ENCODE data around the gene CLIP2. TPM values are rescaled to one million over a fixed set of nuclear protein-coding genes. Genes with fewer than 3 reads are reported as not detected.

CLIP2 gene
- total RNA-seq, 1 donor from 2014 or later: 61.7 TPM

GRCh38 chr7:74304550-74304949, 15.3 kb downstream of the CLIP2 start:
- Mint-ChIP-seq H3K9me3 (no peaks in the 10 kb centered on the region), H3K4me1 (peaks cover 26% of the 10 kb centered on the region), H3K4me3 (no peak overlapping the region), H3K27me3 (no peaks in the 10 kb centered on the region), H3K36me3 (ENCODE audit: low read depth) (no peaks in the 10 kb centered on the region), H3K27ac (no peak overlapping the region)
- TF ChIP-seq CTCF (IDR thresholded peaks at IDR 0.05): no peak
- CTCF ChIA-PET: no interaction called here
- POLR2A ChIA-PET: interaction anchor here (0.7 kb wide), 1 partner anchor 62 kb away, joined by 3 read pairs; no protein-coding TSS in a partner anchor
- DNase-seq (no peak), ATAC-seq (ENCODE audit: low read depth) (no peak)
- intact Hi-C loops (cut with micrococcal nuclease): no loop called here

GRCh38 chr7:74306004-74306729, 17.0 kb downstream of the CLIP2 start:
- Mint-ChIP-seq H3K27ac (no peak overlapping the region), H3K36me3 (ENCODE audit: low read depth) (no peaks in the 10 kb centered on the region), H3K9me3 (no peaks in the 10 kb centered on the region), H3K4me3 (peak overlapping the region; percentile 64), H3K4me1 (peaks cover 31% of the 10 kb centered on the region), H3K27me3 (no peaks in the 10 kb centered on the region)
- peak; percentile 37 for ATAC-seq (ENCODE audit: low read depth)
- POLR2A ChIA-PET: interaction anchor here (1.4 kb wide), 1 partner anchor 75 kb away, joined by 4 read pairs; no protein-coding TSS in a partner anchor
- DNase-seq: no peak
- intact Hi-C loops (cut with micrococcal nuclease): loop anchor here (5.0 kb wide), 1 partner anchor 66 kb away; no protein-coding TSS in a partner anchor
- CTCF ChIA-PET: no interaction called here
- no peak for TF ChIP-seq CTCF (IDR thresholded peaks at IDR 0.05)

GRCh38 chr7:74306730-74307469, 17.7 kb downstream of the CLIP2 start:
- ChIA-PET CTCF (no interaction called here), POLR2A (interaction anchor here (0.5 to 1.4 kb wide), 2 partner anchors 13 to 76 kb away, joined by 3 to 4 read pairs; no protein-coding TSS in a partner anchor)
- no peak for DNase-seq
- ATAC-seq (ENCODE audit: low read depth): peak; percentile 34
- Mint-ChIP-seq H3K36me3 (ENCODE audit: low read depth) (no peaks in the 10 kb centered on the region), H3K9me3 (no peaks in the 10 kb centered on the region), H3K27ac (no peak overlapping the region), H3K27me3 (no peaks in the 10 kb centered on the region), H3K4me3 (peak overlapping the region; percentile 64), H3K4me1 (peaks cover 37% of the 10 kb centered on the region)
- TF ChIP-seq CTCF (IDR thresholded peaks at IDR 0.05): no peak
- intact Hi-C loops (cut with micrococcal nuclease): loop anchor here (5.0 kb wide), 1 partner anchor 65 kb away; no protein-coding TSS in a partner anchor

- DNase-seq: no peak
- TF ChIP-seq CTCF (IDR thresholded peaks at IDR 0.05): no peak
- Mint-ChIP-seq H3K4me1 (peaks cover 37% of the 10 kb centered on the region), H3K9me3 (no peaks in the 10 kb centered on the region), H3K4me3 (no peak overlapping the region), H3K27me3 (no peaks in the 10 kb centered on the region), H3K27ac (no peak overlapping the region), H3K36me3 (ENCODE audit: low read depth) (no peaks in the 10 kb centered on the region)
- CTCF ChIA-PET: no interaction called here
- no peak for ATAC-seq (ENCODE audit: low read depth)
- POLR2A ChIA-PET: interaction anchor here (1.4 kb wide), 1 partner anchor 77 kb away, joined by 4 read pairs; no protein-coding TSS in a partner anchor
- intact Hi-C loops (cut with micrococcal nuclease): loop anchor here (5.0 kb wide), 1 partner anchor 64 kb away; no protein-coding TSS in a partner anchor
These were observed 18.7 kb downstream of the CLIP2 start for GRCh38 chr7:74307738-74308505.

Data from activated B cell treated with CpG ODN at 0.5 μM for 24 hours (primary cell).